ENCODE measurements around the gene SLC35E1.

The SLC35E1 gene

DNA sequence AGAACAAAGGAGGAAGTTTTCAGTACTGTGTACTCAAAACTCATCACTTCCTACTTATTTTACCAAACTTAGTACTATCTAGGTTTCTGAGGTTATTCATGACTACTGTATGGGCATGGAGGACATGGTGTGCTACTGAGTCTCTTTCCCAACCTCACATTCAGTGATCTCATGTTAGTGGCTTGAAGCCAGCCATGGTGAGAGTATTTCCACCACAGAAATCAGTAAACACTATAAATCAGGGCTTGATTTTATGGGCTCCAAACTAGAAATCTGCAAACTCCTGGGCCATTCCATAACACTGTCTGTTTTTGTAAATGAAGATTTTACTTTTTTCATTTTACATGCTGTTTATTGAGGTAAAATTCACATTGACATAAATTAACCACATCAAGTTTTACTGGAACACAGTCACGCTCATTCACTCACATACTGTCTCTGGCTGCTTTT is 36.1 kb upstream of the SLC35E1 start:
- Histone ChIP-seq H3K9me3 (ENCODE audit: control insufficient read depth, low read length) (no peaks in the 10 kb centered on the region), H3K4me3 (ENCODE audit: low read length) (no peak overlapping the region), H3K27me3 (ENCODE audit: control insufficient read depth, insufficient read depth, low read length) (no peaks in the 10 kb centered on the region), H3K4me1 (ENCODE audit: control insufficient read depth, insufficient read depth, low read length) (peaks cover 24% of the 10 kb centered on the region), H3K36me3 (ENCODE audit: control insufficient read depth, insufficient read depth, low read length) (no peaks in the 10 kb centered on the region), H3K9ac (ENCODE audit: low read length) (no peak overlapping the region)

DNA sequence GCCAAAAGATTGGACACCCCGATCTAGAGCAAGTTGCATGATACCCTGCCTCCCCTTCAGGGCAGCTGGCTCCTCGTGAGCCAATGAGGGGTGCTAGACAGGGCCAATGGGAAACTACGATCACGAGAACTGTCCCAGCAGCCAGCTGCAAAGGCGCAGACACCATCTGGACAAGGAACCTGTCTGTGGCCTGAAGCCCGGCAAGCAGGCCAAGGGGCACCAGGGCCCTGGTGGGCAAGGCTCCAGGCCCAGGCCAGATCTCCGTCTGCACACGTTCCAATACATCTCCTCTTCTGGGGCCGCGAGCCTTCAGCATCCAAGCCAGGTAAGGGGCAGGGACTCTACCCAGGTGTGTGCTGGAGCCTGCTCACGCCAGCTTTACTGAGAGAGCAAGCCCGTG is 35.6 kb upstream of the SLC35E1 start:
- Histone ChIP-seq H3K9me3 (ENCODE audit: control insufficient read depth, low read length) (no peaks in the 10 kb centered on the region), H3K4me3 (ENCODE audit: low read length) (no peak overlapping the region), H3K9ac (ENCODE audit: low read length) (no peak overlapping the region), H3K27me3 (ENCODE audit: control insufficient read depth, insufficient read depth, low read length) (no peaks in the 10 kb centered on the region), H3K36me3 (ENCODE audit: control insufficient read depth, insufficient read depth, low read length) (no peaks in the 10 kb centered on the region), H3K4me1 (ENCODE audit: control insufficient read depth, insufficient read depth, low read length) (peaks cover 24% of the 10 kb centered on the region)

DNA sequence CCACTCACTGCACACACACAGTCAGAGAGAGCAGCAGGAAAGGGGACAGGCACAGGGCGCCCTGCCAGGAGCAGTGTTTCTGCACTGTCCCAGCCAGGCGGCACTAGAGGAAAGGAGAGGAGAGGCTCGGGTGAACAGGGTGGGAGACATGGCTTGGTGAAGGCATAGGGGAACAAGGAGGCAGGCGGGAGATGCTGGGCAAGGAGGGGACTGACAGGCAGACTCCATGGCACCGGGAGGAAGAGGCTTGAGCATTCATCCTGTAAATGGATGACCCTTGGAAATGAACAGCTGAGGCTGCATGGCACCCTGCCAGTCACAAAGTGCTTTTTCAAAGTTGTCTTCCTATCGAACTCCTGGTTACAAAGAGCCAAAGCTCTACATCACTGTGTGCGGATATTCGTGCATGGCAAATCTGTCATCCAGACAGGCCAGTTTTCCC is 33.4 kb upstream of the SLC35E1 start:
- H3K27me3 ChIP-seq (ENCODE audit: control insufficient read depth, insufficient read depth, low read length) = no peaks in the 10 kb centered on the region
- no peak overlapping the region for H3K9ac ChIP-seq (ENCODE audit: low read length)
- no peaks in the 10 kb centered on the region for H3K9me3 ChIP-seq (ENCODE audit: control insufficient read depth, low read length)
- no peak overlapping the region for H3K4me3 ChIP-seq (ENCODE audit: low read length)
- no peaks in the 10 kb centered on the region for H3K36me3 ChIP-seq (ENCODE audit: control insufficient read depth, insufficient read depth, low read length)
- H3K4me1 ChIP-seq (ENCODE audit: control insufficient read depth, insufficient read depth, low read length) = peaks cover 24% of the 10 kb centered on the region

DNA sequence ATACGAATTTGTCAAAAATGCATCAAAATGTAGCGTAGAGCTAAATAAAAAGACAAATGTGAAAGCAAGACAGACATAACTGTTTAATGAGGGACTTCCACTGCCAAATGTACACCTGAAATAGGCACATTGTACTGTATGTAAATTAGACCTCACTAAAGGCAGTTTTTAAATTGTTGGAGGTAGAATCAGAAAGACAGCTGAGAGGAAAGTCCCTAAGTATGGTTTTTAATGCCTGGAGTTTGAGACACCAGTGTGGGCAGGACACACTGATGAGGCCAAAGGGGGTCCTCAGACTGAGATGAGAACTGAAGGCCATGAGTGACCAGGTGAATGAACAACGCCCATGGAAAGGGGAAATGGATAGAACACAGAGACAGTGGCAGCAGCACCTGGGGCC is 32.9 kb upstream of the SLC35E1 start:
- Histone ChIP-seq H3K9ac (ENCODE audit: low read length) (no peak overlapping the region), H3K9me3 (ENCODE audit: control insufficient read depth, low read length) (no peaks in the 10 kb centered on the region), H3K36me3 (ENCODE audit: control insufficient read depth, insufficient read depth, low read length) (no peaks in the 10 kb centered on the region), H3K4me1 (ENCODE audit: control insufficient read depth, insufficient read depth, low read length) (peaks cover 24% of the 10 kb centered on the region), H3K4me3 (ENCODE audit: low read length) (no peak overlapping the region), H3K27me3 (ENCODE audit: control insufficient read depth, insufficient read depth, low read length) (no peaks in the 10 kb centered on the region)

DNA sequence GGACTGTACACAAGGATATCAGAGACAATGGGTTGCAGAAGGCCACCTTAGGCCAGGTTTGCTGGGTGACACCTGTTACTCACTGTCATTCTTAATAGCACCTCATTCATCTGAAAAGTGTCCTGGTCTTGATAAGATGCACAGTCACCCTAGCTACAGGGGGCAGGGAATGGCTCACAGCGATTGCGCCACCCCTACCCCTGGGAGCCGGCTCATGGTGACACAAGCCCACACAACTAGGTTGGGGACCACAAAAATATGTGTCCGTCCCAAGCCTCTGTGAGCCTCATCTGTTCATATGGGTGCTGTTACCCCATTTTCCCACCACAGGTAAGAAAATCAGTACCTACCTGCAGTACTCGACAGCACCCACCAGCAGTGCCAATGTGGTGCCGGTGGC is 32.4 kb upstream of the SLC35E1 start:
- Histone ChIP-seq H3K9ac (ENCODE audit: low read length) (no peak overlapping the region), H3K9me3 (ENCODE audit: control insufficient read depth, low read length) (no peaks in the 10 kb centered on the region), H3K36me3 (ENCODE audit: control insufficient read depth, insufficient read depth, low read length) (no peaks in the 10 kb centered on the region), H3K27me3 (ENCODE audit: control insufficient read depth, insufficient read depth, low read length) (no peaks in the 10 kb centered on the region), H3K4me3 (ENCODE audit: low read length) (no peak overlapping the region), H3K4me1 (ENCODE audit: control insufficient read depth, insufficient read depth, low read length) (peaks cover 25% of the 10 kb centered on the region)

DNA sequence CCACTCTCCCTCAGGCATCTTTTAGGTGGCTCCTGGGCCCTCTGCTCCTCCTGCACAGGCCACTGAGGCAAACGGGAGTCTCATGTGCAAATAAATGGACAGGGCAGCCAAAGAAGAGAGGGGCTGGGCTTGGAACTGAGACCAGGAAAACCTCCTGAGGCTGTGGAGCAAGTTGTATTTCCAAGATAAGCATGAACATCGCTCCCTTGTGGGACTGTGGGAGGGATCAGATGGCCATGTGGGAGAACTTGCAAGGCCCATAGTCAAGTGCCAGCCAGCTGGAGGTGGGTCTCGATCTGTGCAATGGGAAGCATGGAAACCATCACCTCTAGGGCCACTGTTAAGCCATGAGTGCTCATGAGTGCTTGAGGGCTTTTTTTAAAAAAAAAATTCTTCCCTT is 30.9 kb upstream of the SLC35E1 start:
- peaks cover 22% of the 10 kb centered on the region for H3K4me1 ChIP-seq (ENCODE audit: control insufficient read depth, insufficient read depth, low read length)
- H3K27me3 ChIP-seq (ENCODE audit: control insufficient read depth, insufficient read depth, low read length) = no peaks in the 10 kb centered on the region
- H3K36me3 ChIP-seq (ENCODE audit: control insufficient read depth, insufficient read depth, low read length) = no peaks in the 10 kb centered on the region
- no peak overlapping the region for H3K4me3 ChIP-seq (ENCODE audit: low read length)
- H3K9me3 ChIP-seq (ENCODE audit: control insufficient read depth, low read length) = no peaks in the 10 kb centered on the region
- H3K9ac ChIP-seq (ENCODE audit: low read length) = no peak overlapping the region

DNA sequence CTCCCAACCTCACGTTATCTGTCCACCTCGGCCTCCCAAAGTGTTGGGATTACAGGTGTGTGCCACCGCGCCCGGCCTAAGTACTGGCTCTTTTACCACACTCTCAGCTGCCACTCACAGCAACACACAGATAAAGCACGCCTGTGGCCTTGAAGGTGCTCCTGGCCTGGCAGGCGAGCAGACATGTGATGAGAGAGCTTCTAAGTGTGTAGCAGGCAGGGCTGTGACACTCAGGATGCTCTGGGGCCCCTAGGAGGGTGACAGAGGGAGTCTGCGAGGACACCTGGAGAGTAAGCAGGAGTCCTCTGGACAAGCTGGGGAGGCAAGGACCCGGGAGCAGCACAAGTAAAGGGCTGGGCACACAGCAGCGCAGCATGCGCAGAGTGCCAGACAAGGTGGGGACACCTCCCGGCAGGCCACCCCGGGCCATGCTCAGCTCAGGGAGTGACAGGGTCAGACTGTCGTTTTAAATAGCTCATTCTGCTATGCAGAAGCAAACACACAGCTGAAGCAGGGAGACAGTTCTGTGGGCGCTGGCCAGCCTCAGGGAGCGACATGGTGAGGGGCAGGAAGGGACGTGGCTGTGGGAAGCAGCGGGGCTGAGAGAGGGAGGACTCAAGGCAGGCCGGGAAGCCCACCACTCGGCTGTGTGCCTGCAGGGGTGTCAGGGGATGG is 29.3 kb upstream of the SLC35E1 start:
- Histone ChIP-seq H3K4me1 (ENCODE audit: control insufficient read depth, insufficient read depth, low read length) (peaks cover 16% of the 10 kb centered on the region), H3K9ac (ENCODE audit: low read length) (no peak overlapping the region), H3K9me3 (ENCODE audit: control insufficient read depth, low read length) (no peaks in the 10 kb centered on the region), H3K36me3 (ENCODE audit: control insufficient read depth, insufficient read depth, low read length) (no peaks in the 10 kb centered on the region), H3K4me3 (ENCODE audit: low read length) (no peak overlapping the region), H3K27me3 (ENCODE audit: control insufficient read depth, insufficient read depth, low read length) (no peaks in the 10 kb centered on the region)

DNA sequence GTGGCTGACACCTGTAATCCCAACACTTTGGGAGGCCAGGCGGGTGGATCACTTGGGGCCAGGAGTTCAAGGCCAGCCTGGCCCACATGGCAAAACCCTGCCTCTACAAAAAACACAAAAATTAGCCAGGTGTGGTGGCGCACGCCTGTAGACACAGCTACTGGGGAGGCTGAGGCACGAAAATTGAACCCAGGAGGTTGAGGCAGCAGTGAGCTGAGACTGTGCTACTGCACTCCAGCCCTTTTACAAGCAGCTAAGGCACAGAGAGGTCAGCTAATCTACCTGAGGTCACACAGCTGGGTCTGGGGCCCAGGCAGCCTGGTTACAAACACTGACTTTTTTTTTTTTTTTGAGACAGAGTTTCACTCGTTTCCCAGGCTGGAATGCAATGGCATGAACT is 28.6 kb upstream of the SLC35E1 start:
- Histone ChIP-seq H3K9ac (ENCODE audit: low read length) (no peak overlapping the region), H3K4me3 (ENCODE audit: low read length) (no peak overlapping the region), H3K27me3 (ENCODE audit: control insufficient read depth, insufficient read depth, low read length) (no peaks in the 10 kb centered on the region), H3K36me3 (ENCODE audit: control insufficient read depth, insufficient read depth, low read length) (no peaks in the 10 kb centered on the region), H3K4me1 (ENCODE audit: control insufficient read depth, insufficient read depth, low read length) (peaks cover 13% of the 10 kb centered on the region), H3K9me3 (ENCODE audit: control insufficient read depth, low read length) (no peaks in the 10 kb centered on the region)

DNA sequence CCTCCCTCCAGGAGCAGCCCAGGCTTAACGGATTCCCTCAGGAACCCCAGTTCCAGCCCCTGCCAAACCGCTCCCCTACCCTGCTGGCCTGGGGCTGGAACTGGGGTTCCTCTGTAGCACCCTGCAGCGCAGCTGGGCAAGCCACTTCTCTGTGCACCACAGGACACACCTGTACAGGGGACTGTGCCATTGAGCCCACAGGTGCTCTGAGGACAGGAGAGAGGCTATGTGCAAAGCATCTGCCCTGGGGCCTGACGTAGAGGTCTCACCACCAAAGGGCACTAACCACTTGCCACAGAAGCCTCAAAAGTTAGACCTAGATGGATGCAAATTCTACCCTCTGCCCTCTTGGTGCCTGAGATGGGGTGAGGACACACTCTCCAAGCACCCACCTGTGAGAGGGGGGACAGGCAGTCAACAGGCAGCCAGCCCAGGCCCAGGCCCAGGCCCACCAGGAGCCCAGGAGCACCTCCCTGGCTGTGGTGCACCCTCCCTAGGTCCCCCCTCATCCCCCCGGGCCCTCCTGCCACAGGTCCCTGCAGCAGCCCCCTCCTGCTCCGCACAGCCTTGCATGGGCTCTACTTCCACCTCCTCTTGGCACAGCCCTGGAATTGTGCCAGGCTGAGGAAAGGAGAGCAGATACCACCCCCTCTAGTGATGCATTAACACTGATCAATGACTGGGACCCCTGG is 27.6 kb upstream of the SLC35E1 start:
- Histone ChIP-seq H3K36me3 (ENCODE audit: control insufficient read depth, insufficient read depth, low read length) (no peaks in the 10 kb centered on the region), H3K4me1 (ENCODE audit: control insufficient read depth, insufficient read depth, low read length) (peaks cover 6% of the 10 kb centered on the region), H3K9ac (ENCODE audit: low read length) (no peak overlapping the region), H3K4me3 (ENCODE audit: low read length) (no peak overlapping the region), H3K9me3 (ENCODE audit: control insufficient read depth, low read length) (no peaks in the 10 kb centered on the region), H3K27me3 (ENCODE audit: control insufficient read depth, insufficient read depth, low read length) (no peaks in the 10 kb centered on the region)

DNA sequence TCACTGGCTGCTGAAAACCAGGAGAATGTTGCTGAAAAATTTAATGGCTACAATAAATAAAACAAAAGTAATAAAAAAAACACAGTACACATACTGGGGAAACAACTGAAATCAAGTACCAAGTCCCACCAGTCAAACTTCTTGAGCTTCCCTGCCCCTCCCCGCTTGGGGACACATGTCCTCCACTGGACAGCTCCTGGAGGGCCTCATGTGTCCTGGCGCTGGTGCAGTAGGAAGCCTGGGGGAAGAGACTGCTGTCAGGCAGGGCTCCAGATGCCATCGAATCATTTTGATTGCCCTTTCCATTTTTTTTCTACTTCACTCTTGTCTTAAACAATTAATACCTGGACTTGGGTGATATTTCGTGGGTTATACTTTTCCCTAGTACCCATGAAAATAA is 26.6 kb upstream of the SLC35E1 start:
- H3K9ac ChIP-seq (ENCODE audit: low read length) = no peak overlapping the region
- no peak overlapping the region for H3K4me3 ChIP-seq (ENCODE audit: low read length)
- no peaks in the 10 kb centered on the region for H3K36me3 ChIP-seq (ENCODE audit: control insufficient read depth, insufficient read depth, low read length)
- no peaks in the 10 kb centered on the region for H3K27me3 ChIP-seq (ENCODE audit: control insufficient read depth, insufficient read depth, low read length)
- no peaks in the 10 kb centered on the region for H3K9me3 ChIP-seq (ENCODE audit: control insufficient read depth, low read length)
- peaks cover 6% of the 10 kb centered on the region for H3K4me1 ChIP-seq (ENCODE audit: control insufficient read depth, insufficient read depth, low read length)

DNA sequence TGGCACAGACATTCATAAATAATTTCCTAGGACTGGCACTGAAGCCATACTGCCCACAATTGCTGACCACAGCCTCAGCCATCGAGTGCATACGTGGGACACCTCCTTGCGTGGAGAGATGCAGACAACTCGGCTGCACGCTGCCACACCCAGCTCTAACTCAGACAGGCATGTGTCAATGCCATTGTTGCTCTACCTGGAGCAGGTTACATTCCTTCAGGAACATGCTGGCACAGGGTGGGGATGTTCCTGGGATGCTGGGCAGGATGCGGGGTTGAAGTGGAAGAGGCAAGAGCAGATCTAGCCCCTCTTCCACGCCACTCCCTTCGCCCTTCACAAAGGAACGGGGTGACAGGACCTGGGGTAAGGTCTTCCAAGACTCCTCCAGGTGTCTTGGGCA is 24.2 kb upstream of the SLC35E1 start:
- Histone ChIP-seq H3K9me3 (ENCODE audit: control insufficient read depth, low read length) (no peaks in the 10 kb centered on the region), H3K27me3 (ENCODE audit: control insufficient read depth, insufficient read depth, low read length) (no peaks in the 10 kb centered on the region), H3K36me3 (ENCODE audit: control insufficient read depth, insufficient read depth, low read length) (no peaks in the 10 kb centered on the region), H3K9ac (ENCODE audit: low read length) (no peak overlapping the region), H3K4me1 (ENCODE audit: control insufficient read depth, insufficient read depth, low read length) (peaks cover 18% of the 10 kb centered on the region), H3K4me3 (ENCODE audit: low read length) (no peak overlapping the region)

DNA sequence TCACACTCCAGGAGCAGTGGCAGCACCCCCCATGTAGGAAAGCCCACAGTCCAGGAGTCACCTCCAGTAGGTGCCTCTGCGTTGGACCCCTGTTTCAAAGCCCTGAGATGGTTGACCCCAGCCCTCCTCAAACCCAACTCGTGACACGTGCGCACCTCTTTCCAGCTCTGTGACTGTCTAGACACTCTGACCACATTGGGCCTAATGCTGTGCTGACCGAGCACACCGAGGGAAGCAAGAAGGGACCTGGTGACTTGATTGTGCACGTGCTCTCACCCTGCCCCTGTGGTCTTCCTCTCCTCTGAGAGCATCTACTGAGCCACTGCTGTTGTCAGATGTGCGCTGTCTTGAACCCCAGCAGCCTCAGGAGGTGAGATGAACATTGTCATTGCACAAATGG is 22.9 kb upstream of the SLC35E1 start:
- H3K36me3 ChIP-seq (ENCODE audit: control insufficient read depth, insufficient read depth, low read length) = no peaks in the 10 kb centered on the region
- no peaks in the 10 kb centered on the region for H3K9me3 ChIP-seq (ENCODE audit: control insufficient read depth, low read length)
- H3K4me3 ChIP-seq (ENCODE audit: low read length) = no peak overlapping the region
- no peak overlapping the region for H3K9ac ChIP-seq (ENCODE audit: low read length)
- peaks cover 18% of the 10 kb centered on the region for H3K4me1 ChIP-seq (ENCODE audit: control insufficient read depth, insufficient read depth, low read length)
- no peaks in the 10 kb centered on the region for H3K27me3 ChIP-seq (ENCODE audit: control insufficient read depth, insufficient read depth, low read length)
